HUES6 (cell line): ENCODE measurements around the gene CAPN11.

Source experiments
- H3K27ac ChIP-seq: 2 replicates; pipeline ENCODE4 v1.7.0; 2013; ENCODE audit warnings: low read depth, mild to moderate bottlenecking, low read length, inconsistent platforms
- H3K27me3 ChIP-seq: 2 replicates; pipeline ENCODE4 v1.6.1; 2013; ENCODE audit warnings: low read length; ENCODE audit not compliant: control insufficient read depth, insufficient read depth
- H3K36me3 ChIP-seq: 2 replicates; pipeline ENCODE4 v1.6.1; 2013; ENCODE audit warnings: low read length; ENCODE audit not compliant: control insufficient read depth, insufficient read depth
- H3K4me1 ChIP-seq: 2 replicates; pipeline ENCODE4 v1.6.1; 2013; ENCODE audit warnings: low read length; ENCODE audit not compliant: control insufficient read depth, insufficient read depth
- H3K4me3 ChIP-seq: 2 replicates; pipeline ENCODE4 v1.5.1; 2013; ENCODE audit warnings: low read depth, low read length
- H3K9ac ChIP-seq: one replicate; pipeline ENCODE4 v1.6.1; 2013; ENCODE audit warnings: mild to moderate bottlenecking, low read length
- H3K9me3 ChIP-seq: 2 replicates; pipeline ENCODE4 v1.6.1; 2013; ENCODE audit warnings: low read depth, low read length; ENCODE audit not compliant: control insufficient read depth, insufficient read depth

Gene CAPN11

DNA sequence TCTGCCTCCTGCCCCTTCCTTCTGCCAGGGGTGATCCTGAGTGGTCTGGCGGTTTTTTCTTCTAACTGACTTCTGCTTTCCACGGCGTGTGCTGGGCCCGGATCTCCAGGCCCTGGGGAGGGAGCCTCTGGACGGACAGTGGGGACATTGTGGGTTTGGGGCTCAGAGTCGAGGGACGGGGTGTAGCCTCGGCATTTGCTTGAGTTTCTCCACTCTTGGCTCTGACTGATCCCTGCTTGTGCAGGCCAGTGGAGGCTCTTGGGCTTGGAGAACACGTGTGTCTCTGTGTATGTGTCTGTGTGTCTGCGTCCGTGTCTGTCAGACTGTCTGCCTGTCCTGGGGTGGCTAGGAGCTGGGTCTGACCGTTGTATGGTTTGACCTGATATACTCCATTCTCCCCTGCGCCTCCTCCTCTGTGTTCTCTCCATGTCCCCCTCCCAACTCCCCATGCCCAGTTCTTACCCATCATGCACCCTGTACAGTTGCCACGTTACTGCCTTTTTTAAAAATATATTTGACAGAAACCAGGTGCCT, 75.0 kb downstream of the CAPN11 start:
- Histone ChIP-seq H3K9ac (no peak overlapping the region), H3K9me3 (no peaks in the 10 kb centered on the region), H3K4me1 (peaks cover 32% of the 10 kb centered on the region), H3K4me3 (no peak overlapping the region), H3K27ac (no peak overlapping the region), H3K36me3 (peaks cover 59% of the 10 kb centered on the region), H3K27me3 (no peaks in the 10 kb centered on the region; the same call in 1 of the 2 replicates)
